ENCODE measurements around the gene SAMD4B.
A peak's percentile ranks its signal among the peaks of the same experiment; 100 is the strongest.
"Not testable (repeated sequence)": the region's sequence is repeated elsewhere in the genome, so short reads cannot be mapped to it uniquely, and the experiment has no call there.

SAMD4B gene

GRCh38 chr19:39341719-39342604, at the start of gene SAMD4B:
SAMD4B (plus strand) TSS chr19:39342421; CDS start chr19:39356894, 14,473 bp downstream.
- peak; percentile 100 for DNase-seq

- no peak for DNase-seq
Measured at GRCh38 chr19:39293394-39293793, 48.8 kb upstream of the SAMD4B start.

GRCh38 chr19:39296055-39296645, 46.1 kb upstream of the SAMD4B start, which contains the start of gene IFNL1:
IFNL1 (plus strand) TSS chr19:39296407; CDS start chr19:39296422, 15 bp downstream.
- DNase-seq = no peak

- no peak for DNase-seq
Measured at GRCh38 chr19:39296906-39297305, 45.3 kb upstream of the SAMD4B start.

DNA sequence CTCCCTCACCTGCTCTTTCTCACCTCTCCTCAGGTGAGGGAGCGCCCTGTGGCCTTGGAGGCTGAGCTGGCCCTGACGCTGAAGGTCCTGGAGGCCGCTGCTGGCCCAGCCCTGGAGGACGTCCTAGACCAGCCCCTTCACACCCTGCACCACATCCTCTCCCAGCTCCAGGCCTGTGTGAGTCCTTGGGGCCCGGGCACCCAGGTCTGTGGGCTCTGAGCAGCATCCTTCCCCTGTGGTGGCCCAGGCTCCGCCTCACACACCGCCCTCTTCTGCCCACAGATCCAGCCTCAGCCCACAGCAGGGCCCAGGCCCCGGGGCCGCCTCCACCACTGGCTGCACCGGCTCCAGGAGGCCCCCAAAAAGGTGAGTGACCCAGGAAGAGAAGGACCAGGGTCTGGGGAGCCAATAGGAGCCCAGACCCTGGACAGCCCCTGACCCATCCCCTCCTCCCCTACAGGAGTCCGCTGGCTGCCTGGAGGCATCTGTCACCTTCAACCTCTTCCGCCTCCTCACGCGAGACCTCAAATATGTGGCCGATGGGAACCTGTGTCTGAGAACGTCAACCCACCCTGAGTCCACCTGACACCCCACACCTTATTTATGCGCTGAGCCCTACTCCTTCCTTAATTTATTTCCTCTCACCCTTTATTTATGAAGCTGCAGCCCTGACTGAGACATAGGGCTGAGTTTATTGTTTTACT, 44.1 kb upstream of the SAMD4B start:
- no peak for DNase-seq

DNA sequence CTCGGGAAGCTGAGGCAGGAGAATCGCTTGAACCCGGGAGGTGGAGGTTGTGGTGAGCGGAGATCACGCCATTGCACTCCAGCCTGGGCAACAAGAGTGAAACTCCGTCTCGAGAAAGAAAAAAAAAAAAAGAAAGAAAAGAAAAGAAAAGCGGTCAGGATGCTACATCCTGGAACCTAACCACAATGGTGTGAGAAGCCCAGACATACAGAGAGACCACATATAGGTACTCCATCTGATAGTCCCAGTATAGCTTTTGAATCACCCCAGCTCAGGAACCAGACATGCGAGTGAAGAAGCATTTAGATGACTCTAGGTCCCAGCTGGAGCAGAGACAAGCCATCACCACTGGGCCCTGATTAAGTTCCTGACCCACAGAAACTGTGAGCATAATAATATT, 42.8 kb upstream of the SAMD4B start:
- no peak for DNase-seq

- no peak for DNase-seq
Measured at GRCh38 chr19:39299832-39300231, 42.4 kb upstream of the SAMD4B start.

- DNase-seq = no peak
Measured at GRCh38 chr19:39301021-39301420, 41.2 kb upstream of the SAMD4B start.

DNA sequence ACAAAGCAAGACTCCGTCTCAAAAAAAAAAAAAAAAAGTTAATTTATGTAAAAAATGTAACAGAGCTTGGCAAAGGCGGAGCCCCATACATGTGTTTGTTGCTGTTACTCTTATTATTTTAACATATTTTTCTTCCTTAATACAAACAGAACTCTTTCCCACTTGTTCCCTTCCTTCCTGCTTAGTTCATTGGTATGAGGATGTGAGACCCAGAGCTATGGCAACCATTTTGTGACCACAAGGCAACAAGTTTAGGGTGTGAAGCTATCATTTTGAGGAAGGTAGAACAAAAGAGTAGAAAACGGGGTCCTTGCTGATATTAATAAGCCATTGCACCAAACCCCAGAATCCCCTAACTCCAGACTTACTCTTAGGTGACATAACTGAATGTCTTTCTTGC, 40.7 kb upstream of the SAMD4B start:
- no peak for DNase-seq

DNA sequence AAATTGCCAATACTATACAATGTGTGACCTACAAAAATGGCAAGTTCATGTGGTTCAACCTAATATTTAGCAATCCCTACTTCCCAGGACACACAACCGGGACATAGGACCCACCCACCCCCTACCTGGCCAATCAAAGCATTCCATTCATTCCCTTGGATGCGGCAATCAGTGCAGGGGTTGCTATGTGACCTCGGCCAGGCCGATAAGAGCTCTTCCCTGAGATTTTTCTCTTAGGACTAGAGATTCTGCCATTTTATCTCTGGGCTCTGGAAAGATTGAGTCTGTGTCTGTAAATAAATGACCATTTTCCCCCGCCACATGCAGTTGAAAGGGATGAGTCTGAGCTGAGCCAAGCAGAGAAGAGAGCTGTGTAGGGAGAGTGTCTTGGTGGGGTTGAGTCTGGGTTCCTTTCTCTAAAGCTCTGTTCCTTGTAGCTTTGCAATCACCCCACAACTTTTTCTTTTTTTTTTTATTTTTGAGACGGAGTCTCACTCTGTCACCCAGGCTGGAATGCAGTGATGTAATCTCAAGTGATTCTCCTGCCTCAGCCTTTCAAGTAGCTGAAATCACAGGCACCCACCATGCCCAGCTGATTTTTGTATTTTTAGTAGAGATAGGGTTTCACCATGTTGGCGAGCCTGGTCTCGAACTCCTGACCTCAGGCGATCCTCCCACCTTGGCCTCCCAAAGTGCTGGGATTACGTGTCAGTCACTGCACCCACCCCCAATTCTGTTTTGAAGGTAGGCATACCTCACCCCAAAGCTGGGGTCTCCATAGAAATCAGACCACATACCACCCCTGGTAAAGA, 38.6 kb upstream of the SAMD4B start:
- DNase-seq = no peak

DNA sequence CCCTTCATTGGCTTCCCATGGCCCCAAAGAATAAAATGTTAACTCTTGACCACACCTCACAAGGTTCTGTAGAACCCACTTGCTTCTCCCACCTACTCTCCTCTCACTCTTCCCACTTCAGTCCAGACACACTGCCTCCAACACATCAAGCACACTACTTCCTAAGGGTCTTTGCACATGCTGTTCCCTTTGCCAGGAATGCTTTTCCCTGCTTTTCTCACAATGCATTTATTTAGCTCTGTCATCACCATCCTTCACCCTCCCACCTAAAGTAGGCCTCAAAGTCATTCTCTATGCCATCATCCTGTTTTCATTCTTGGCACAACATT, 38.1 kb upstream of the SAMD4B start:
- no peak for DNase-seq

- peak; percentile 81 for DNase-seq
Measured at GRCh38 chr19:39304701-39305571, 37.3 kb upstream of the SAMD4B start.

DNA sequence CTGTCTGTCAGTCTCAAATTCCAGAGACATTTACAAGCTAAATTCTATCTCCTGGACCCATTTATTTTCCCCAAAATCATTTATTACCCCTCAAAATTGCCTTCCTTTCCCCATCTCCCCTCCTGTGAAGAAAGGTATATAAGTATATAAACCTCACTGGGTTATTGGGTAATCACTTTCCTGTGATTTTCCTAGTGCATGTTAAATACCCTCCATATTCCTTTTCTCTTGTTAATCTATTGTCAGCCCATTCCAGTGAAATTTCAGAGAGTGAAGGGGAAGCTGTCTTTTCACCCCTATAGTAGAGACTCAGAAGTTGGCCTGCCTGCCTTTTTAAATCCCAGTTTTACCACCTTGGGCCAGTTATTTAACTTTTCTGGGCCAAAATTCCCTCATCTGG, 36.1 kb upstream of the SAMD4B start:
- DNase-seq = no peak

DNA sequence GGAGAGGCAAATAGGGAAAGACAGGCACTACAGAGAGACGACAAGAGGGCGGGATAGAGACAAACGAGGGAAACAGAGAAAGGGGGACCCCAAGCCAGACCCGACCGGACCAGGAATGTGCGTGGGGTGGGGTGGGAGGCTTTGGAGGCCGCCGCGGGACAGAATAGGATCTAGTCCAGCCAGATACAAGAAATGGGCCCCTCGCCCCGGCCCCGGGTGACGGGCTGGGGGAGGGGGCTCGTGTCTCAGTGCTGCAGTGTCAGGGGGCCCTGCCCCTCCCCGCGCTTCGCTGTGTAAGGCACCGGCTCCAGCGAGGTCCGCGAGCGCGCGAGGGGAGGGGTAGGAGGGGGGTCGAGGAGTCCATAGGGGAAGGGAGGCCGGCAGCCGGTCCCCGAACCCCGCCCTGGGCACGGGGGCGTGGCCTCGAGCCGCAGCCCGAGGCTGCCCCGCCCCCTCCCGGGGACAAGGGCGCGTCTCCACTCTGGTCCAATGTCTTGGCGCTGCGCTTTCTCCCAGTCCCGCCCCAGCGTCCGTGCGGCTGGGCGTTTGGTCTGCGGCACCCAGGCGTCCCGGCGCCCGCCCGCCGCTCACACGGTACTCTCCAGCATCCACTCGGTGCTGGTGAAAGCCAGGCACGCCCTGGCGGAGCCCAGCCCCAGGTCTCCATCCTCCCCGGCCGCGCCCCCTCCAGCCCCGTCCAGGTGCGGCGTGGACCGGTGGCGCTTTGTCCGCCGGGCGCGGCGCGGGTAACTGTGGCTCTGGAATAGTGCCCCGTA, 35.0 kb upstream of the SAMD4B start:
- DNase-seq = peak; percentile 37

- DNase-seq = no peak
Measured at GRCh38 chr19:39307822-39308530, 34.2 kb upstream of the SAMD4B start.

DNA sequence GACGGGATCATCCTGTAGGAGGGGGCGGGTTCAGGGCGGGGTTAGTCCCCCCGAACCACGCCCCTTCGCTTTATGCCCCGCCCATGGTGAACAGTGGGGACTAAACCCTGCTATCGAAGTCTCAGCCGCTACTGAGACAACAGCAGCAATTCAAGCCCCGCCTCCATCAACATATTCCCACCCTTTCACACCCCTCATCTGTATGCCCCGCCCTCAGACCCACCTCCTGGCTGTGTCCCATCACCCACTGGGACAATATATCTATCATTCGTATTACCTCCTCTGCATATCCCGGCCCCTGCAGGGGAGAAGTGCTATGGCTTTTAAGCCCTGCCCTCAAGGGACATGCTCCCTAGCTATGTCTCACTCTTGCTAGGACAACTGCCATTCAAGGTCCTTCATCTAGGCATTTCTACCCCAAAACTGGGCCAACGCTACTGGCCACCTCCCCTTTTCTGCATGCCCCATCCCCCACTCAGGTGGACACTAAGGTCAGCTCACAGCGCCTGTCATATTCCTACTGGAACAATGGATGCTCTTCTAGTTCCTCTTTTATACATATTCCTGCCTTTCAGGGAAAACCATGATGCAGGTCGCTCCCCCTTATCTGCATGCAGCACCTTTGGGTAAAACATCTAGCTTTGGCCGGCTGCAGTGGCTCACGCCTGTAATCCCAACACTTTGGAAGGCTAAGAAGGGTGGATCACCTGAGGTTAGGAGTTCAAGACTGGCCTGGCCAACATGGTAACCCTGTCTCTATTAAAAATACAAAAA, 33.5 kb upstream of the SAMD4B start:
- DNase-seq = no peak

DNA sequence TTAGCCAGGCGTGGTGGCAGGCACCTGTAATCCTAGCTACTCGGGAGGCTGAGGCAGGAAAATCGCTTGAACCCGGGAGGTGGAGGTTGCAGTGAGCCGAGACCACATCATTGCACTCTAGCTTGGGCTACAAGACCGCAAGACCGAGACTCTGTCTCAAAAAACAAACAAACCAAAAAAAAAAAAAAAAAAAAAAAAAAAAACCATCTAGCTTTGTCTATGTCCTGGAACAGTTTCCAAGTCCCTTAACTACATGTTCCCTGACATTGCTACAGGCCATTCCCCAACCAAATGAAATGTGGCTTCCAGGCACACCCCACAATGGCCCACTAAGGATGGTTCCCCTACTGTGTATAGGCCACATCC, 32.9 kb upstream of the SAMD4B start:
- not testable (repeated sequence) for DNase-seq

DNA sequence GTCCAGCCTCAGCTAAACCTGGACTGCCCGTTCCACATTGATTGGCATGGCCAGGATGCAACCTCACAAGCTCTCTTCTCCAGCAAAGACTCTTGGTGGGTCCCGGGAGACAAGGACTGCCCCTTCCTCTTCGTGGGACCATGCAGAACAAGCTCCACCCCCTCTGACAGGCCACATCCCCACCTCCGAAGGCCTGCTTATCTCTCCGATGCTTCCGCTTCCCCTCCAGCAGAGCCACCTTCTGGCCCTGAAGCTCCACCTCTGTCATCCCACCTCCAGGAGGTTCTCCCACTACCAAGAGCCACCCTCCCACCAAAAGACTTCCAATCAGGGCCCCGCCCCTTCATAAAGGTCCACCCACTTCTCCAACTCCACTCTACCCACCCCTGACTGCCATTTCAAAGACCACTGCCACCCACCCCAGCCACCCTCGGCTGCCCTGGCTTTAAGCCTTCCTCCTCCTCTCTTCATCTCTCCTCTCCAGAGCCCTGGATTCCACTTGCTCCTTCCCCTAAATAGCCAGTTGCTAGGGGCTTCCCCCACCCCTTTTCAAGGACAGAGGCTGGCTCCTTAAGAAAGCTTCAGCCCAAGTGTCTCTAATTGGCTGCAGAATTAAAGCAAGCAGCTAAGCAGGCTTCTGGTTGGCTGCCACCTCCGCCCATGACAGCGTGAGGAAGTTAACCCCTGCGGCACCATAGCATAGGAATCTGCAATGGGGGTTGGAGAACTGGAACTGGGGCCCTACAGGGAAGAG, 31.5 kb upstream of the SAMD4B start:
- no peak for DNase-seq

All from NCI-H2227 treated with DMSO at 0.1 percent for 48 hours (cell line).